GM21825 (cell line): Measurements from ENCODE around the gene DEXI.

ENCODE experiments used
- ATAC-seq: cut with Tn5 transposase; IDR thresholded peaks from one replicate; pipeline ENCODE4 v1.9.1; 2021; ENCODE audit warnings: mild to moderate bottlenecking, moderate library complexity; ENCODE audit not compliant: unreplicated experiment

The DEXI gene

GRCh38 chr16:10896165-10896564 is 46.1 kb downstream of the DEXI start:
- ATAC-seq = peak; percentile 29

- ATAC-seq = no peak
Observed at GRCh38 chr16:10895053-10895946, 47.0 kb downstream of the DEXI start.

GRCh38 chr16:10892782-10893318 is 49.4 kb downstream of the DEXI start:
- ATAC-seq = no peak

GRCh38 chr16:10889855-10890254 is 52.4 kb downstream of the DEXI start:
- no peak for ATAC-seq

- no peak for ATAC-seq
Observed at GRCh38 chr16:10888320-10888937, 53.8 kb downstream of the DEXI start.

- ATAC-seq = no peak
Observed at GRCh38 chr16:10885246-10885645, 57.0 kb downstream of the DEXI start.

GRCh38 chr16:10883004-10883403 is 59.3 kb downstream of the DEXI start:
- ATAC-seq = no peak

GRCh38 chr16:10881479-10882030 is 60.7 kb downstream of the DEXI start:
- ATAC-seq = no peak

GRCh38 chr16:10880594-10881452 is 61.4 kb downstream of the DEXI start:
- no peak for ATAC-seq

GRCh38 chr16:10879681-10880589 is 62.3 kb downstream of the DEXI start:
- ATAC-seq = no peak
